Lower lobe of right lung (tissue), 2 donors: Measurements from ENCODE around the gene RASD1. TPM values are rescaled to one million over a fixed set of nuclear protein-coding genes. Genes with fewer than 3 reads are reported as not detected.

Experiments
- ATAC-seq, 2 donors: fragments of 200-7000 bp; cut with Tn5 transposase; one replicate each; pipeline ENCODE4 v1.9.1; 2020 to 2022; ENCODE audit warnings: mild to moderate bottlenecking in 2 of 2, moderate library complexity in 2 of 2
- DNase-seq: peaks from one replicate; pipeline ENCODE4 v3.0.0-alpha.2; 2020
- H3K27ac ChIP-seq: fragments of 200-600 bp; one replicate; pipeline ENCODE4 v1.8.0; 2022
- H3K27me3 ChIP-seq: fragments of 200-600 bp; one replicate; pipeline ENCODE4 v1.8.0; 2022; ENCODE audit warnings: low read depth
- H3K36me3 ChIP-seq: fragments of 200-600 bp; one replicate; pipeline ENCODE4 v1.8.0; 2022; ENCODE audit warnings: mild to moderate bottlenecking
- H3K4me1 ChIP-seq: fragments of 200-600 bp; one replicate; pipeline ENCODE4 v1.8.0; 2022
- H3K4me3 ChIP-seq: fragments of 200-600 bp; one replicate; pipeline ENCODE4 v1.8.0; 2022; ENCODE audit warnings: mild to moderate bottlenecking
- H3K9me3 ChIP-seq: fragments of 200-600 bp; one replicate; pipeline ENCODE4 v1.8.0; 2022
- CTCF ChIP-seq: fragments of 200-600 bp; IDR thresholded peaks from one replicate; pipeline ENCODE4 v1.8.0; 2022; ENCODE audit warnings: antibody characterized with exemption, mild to moderate bottlenecking
- intact Hi-C: fragments of 100-400 bp; cut with DNase I; formaldehyde crosslinking; loops from one replicate; pipeline ENCODE4 v1.11.0; 2022
- total RNA-seq: library from RNA; stranded (reverse); fragmentation: NEBNext Ultra II Directional; extraction: Animal tissue kit (Norgen Biotek cat#: 25700); gene quantifications from one replicate; pipeline ENCODE4 v1.2.1, GENCODE V29; 2021
- donor health status: DM: no; HTN: yes; CAD: no; lungs with severe emphysema.

Gene RASD1
- total RNA-seq, 1 donor from 2014 or later, result 24.6 TPM

GRCh38 chr17:17445925-17446665 lies 50.1 kb downstream of the RASD1 start:
- no peaks in the 10 kb centered on the region for H3K36me3 ChIP-seq
- no peaks in the 10 kb centered on the region for H3K9me3 ChIP-seq
- peak; percentile 58 for DNase-seq
- peaks cover 24% of the 10 kb centered on the region for H3K4me1 ChIP-seq
- intact Hi-C loops, result no loop called here
- TF ChIP-seq CTCF, result no peak
- peak overlapping the region; percentile 7 for H3K27ac ChIP-seq
- no peak overlapping the region for H3K4me3 ChIP-seq
- H3K27me3 ChIP-seq, result no peaks in the 10 kb centered on the region
- ATAC-seq, result peak; percentile 73 to 80

DNA sequence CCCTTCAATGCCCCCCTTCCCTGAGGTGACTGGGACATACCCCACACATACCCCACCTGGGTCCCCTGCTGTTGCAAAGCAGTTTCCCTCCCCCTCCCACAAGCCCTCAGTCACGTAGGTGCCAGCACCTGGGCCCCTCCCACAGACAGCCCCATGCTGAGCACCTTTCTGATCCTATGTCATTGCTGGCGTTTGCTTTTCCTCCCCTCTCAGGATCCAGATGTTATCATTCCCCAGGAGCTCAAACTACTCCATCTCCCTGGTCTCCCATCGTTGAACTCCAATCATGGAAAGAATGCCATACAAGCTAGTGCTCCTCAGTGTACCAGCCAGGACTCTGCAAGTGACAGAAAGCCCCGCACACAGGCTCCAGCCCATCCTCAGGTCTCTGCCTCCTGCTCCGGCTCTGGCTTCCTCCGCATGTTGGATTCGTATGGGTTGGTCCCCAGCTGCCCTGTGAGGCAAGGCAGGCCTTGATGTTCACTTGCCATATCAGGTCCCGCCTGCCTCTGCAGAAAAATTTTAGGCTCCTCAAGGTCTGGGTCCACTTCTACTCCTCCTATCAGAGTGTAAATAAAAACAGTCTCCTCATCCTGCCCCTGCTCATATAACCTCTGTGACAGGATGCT lies 50.8 kb downstream of the RASD1 start:
- H3K27me3 ChIP-seq, result no peaks in the 10 kb centered on the region
- no peak overlapping the region for H3K4me3 ChIP-seq
- no peaks in the 10 kb centered on the region for H3K36me3 ChIP-seq
- H3K27ac ChIP-seq, result no peak overlapping the region
- DNase-seq (no peak), ATAC-seq (no peak)
- H3K4me1 ChIP-seq, result peaks cover 27% of the 10 kb centered on the region
- intact Hi-C loops, result no loop called here
- H3K9me3 ChIP-seq, result no peaks in the 10 kb centered on the region
- TF ChIP-seq CTCF, result no peak

Other genes starting within 250 kb of the RASD1 start
- gene COPS3, start 215.1 kb downstream of the RASD1 start, total RNA-seq, result 50.1 TPM
- gene NT5M, start 193.0 kb downstream of the RASD1 start, total RNA-seq, result 1.1 TPM
- gene MED9, start 19.4 kb downstream of the RASD1 start, total RNA-seq, result 14.5 TPM
- 20.1 TPM for gene PEMT, start 95.3 kb upstream of the RASD1 start, total RNA-seq
- gene RAI1, start 185.1 kb upstream of the RASD1 start, total RNA-seq, result 31.1 TPM